A673 (cell line): Measurements from ENCODE around the gene PRRT4. TPM values are rescaled to one million over a fixed set of nuclear protein-coding genes. Genes with fewer than 3 reads are reported as not detected.

ENCODE experiments used
- BruUV-seq: library from RNA; stranded (reverse); fragments of 400-500 nt; replicated peaks from 2 replicates; lab custom pipeline; 2021; lab: Mats Ljungman, UMichigan
- CTCF ChIA-PET: fragments of 300-600 bp; sonication (Branson Sonifier 250); formaldehyde crosslinking; loops from one replicate; lab custom pipeline; 2022; ENCODE audit warnings: antibody characterized with exemption; lab: Charles Lee
- POLR2A ChIA-PET: fragments of 300-600 bp; sonication (Branson Sonifier 250); formaldehyde crosslinking; loops from one replicate; lab custom pipeline; 2022; ENCODE audit warnings: antibody characterized with exemption; ENCODE audit not compliant: low non-redundant PET; lab: Charles Lee
- DNase-seq: peaks from one replicate; pipeline ENCODE4 v3.0.0-alpha.2; 2015; ENCODE audit warnings: low spot score
- H3K27ac ChIP-seq: fragments of 200-600 bp; sonication (generic); 2 replicates; pipeline ENCODE4 v1.5.1; 2016; ENCODE audit warnings: mixed run types, low read depth, mild to moderate bottlenecking, mixed read lengths, antibody characterized with exemption, low read length; ENCODE audit not compliant: poor library complexity, severe bottlenecking
- H3K27me3 ChIP-seq: fragments of 200-600 bp; sonication (generic); replicated peaks from 2 replicates; pipeline ENCODE4 v1.6.1; 2017; ENCODE audit warnings: mixed run types, low read depth, mild to moderate bottlenecking, mixed read lengths, antibody characterized with exemption, low read length; ENCODE audit not compliant: insufficient read depth, poor library complexity
- H3K36me3 ChIP-seq: fragments of 200-600 bp; sonication (generic); 2 replicates; pipeline ENCODE4 v1.6.1; 2016; ENCODE audit warnings: mixed run types, mild to moderate bottlenecking, mixed read lengths, antibody characterized with exemption, low read length; ENCODE audit not compliant: insufficient read depth, poor library complexity, severe bottlenecking
- H3K4me1 ChIP-seq: fragments of 200-600 bp; sonication (generic); 2 replicates; pipeline ENCODE4 v1.6.1; 2017; ENCODE audit warnings: mixed run types, mild to moderate bottlenecking, mixed read lengths, antibody characterized with exemption, low read length; ENCODE audit not compliant: insufficient read depth, poor library complexity, severe bottlenecking
- H3K4me3 ChIP-seq: fragments of 200-600 bp; sonication (generic); 2 replicates; pipeline ENCODE4 v1.5.1; 2016; ENCODE audit warnings: low read depth, mixed run types, mild to moderate bottlenecking, mixed read lengths, low read length; ENCODE audit not compliant: poor library complexity, severe bottlenecking
- H3K9me3 ChIP-seq: fragments of 200-600 bp; sonication (generic); 2 replicates; pipeline ENCODE4 v1.6.1; 2016; ENCODE audit warnings: mixed run types, low read depth, mild to moderate bottlenecking, mixed read lengths, antibody characterized with exemption, low read length; ENCODE audit not compliant: poor library complexity, severe bottlenecking
- CTCF ChIP-seq: fragments of 300-800, 200-600 bp; sonication (generic); conservative IDR thresholded peaks from 2 replicates; pipeline ENCODE4 v1.5.1; 2017; ENCODE audit warnings: low read depth, mild to moderate bottlenecking, antibody characterized with exemption, low read length, moderate library complexity, mixed read lengths
- EZH2 ChIP-seq: fragments of 200-600 bp; sonication (generic); IDR thresholded peaks from 2 replicates; pipeline ENCODE4 v1.6.1; 2017; ENCODE audit warnings: borderline replicate concordance, low read depth, mild to moderate bottlenecking, mixed read lengths, antibody characterized with exemption, low read length; ENCODE audit not compliant: poor library complexity, severe bottlenecking
- intact Hi-C: fragments of 100-400 bp; cut with micrococcal nuclease; formaldehyde crosslinking; loops from one replicate; pipeline ENCODE4 v1.10.0; 2022; ENCODE audit not compliant: unreplicated experiment
- total RNA-seq: library from RNA; stranded (reverse); gene quantifications from 2 replicates; pipeline ENCODE4 v1.2.3, GENCODE V29; 2021

Gene PRRT4
- total RNA-seq, 1 experiment from 2014 or later = 42.4 TPM

GRCh38 chr7:128381161-128381821 lies 19.8 kb upstream of the PRRT4 start:
- intact Hi-C loops = no loop called here
- DNase-seq = peak; percentile 69
- no TSS peak for BruUV-seq
- CTCF ChIA-PET = interaction anchor here (0.5 to 0.6 kb wide), 2 partner anchors 595 to 1937 kb away, joined by 4 read pairs; no protein-coding TSS in a partner anchor
- Histone ChIP-seq H3K4me1 (no peaks in the 10 kb centered on the region), H3K4me3 (no peak overlapping the region), H3K27me3 (no peaks in the 10 kb centered on the region), H3K9me3 (no peaks in the 10 kb centered on the region), H3K36me3 (no peaks in the 10 kb centered on the region), H3K27ac (no peak overlapping the region)
- POLR2A ChIA-PET = interaction anchor here (0.6 kb wide), 1 partner anchor 14 kb away, joined by 4 read pairs; no protein-coding TSS in a partner anchor
- TF ChIP-seq CTCF (peak; percentile 87), EZH2 (no peak)

DNA sequence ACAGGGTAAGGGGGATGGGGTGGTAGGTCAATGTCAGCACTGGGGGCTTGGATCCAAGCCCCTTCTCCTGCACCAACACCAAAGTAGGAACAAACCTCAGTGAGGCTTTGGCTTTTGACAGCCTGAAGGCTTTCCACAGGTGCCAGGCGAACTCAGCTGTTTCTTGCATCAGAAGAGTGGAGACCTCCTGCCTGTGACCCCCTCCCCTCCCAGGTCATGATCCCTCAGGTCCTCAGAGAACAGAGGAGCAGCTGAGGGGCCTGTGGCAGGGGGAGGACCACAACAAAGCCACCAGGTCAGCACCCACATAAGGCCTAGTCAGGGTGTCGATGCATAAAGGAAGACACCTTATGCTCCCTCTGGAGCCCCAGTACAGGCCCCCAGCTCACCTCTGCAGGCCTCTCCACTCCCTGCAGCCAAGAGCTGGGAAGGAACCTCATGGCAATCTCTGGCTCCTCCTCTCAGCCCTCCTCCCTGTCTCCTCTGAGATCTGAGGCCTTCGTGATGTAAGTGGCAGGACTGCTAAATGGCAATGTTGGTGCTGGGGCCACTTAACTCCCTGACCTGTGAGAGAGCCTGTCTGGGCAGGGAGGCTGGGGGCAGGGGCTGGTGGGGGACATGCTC lies 19.1 kb upstream of the PRRT4 start:
- H3K27ac ChIP-seq = no peak overlapping the region
- intact Hi-C loops = no loop called here
- DNase-seq = no peak
- H3K36me3 ChIP-seq = no peaks in the 10 kb centered on the region
- TF ChIP-seq EZH2 = no peak
- no peaks in the 10 kb centered on the region for H3K9me3 ChIP-seq
- no TSS peak for BruUV-seq
- no peaks in the 10 kb centered on the region for H3K4me1 ChIP-seq
- ChIA-PET CTCF (no interaction called here), POLR2A (no interaction called here)
- no peaks in the 10 kb centered on the region for H3K27me3 ChIP-seq
- no peak overlapping the region for H3K4me3 ChIP-seq

- Histone ChIP-seq H3K4me1 (no peaks in the 10 kb centered on the region), H3K27me3 (no peaks in the 10 kb centered on the region), H3K9me3 (no peaks in the 10 kb centered on the region), H3K36me3 (no peaks in the 10 kb centered on the region), H3K4me3 (no peak overlapping the region), H3K27ac (no peak overlapping the region)
- no peak for TF ChIP-seq CTCF
- TF ChIP-seq EZH2 = no peak
- ChIA-PET POLR2A (no interaction called here), CTCF (no interaction called here)
- intact Hi-C loops = no loop called here
- BruUV-seq = no TSS peak
- no peak for DNase-seq
Observed at GRCh38 chr7:128379900-128380479, 18.5 kb upstream of the PRRT4 start.
